Calu3 (cell line): ENCODE measurements around the gene CUL4B. TPM values are rescaled to one million over a fixed set of nuclear protein-coding genes. Genes with fewer than 3 reads are reported as not detected.

ENCODE experiments used
- total RNA-seq: library from RNA; stranded (reverse); gene quantifications from 2 replicates; pipeline ENCODE4 v1.2.3, GENCODE V29; 2022

CUL4B gene
- total RNA-seq, 1 experiment from 2014 or later = 35.2 TPM

Other genes starting within 250 kb of the CUL4B start
- not detected in 2 replicates for gene TMEM255A, start 249.5 kb downstream of the CUL4B start, total RNA-seq
- not detected in 2 replicates for gene ATP1B4, start 198.9 kb downstream of the CUL4B start, total RNA-seq
- 120 and 132 TPM in 2 replicates for gene LAMP2, start 91.7 kb downstream of the CUL4B start, total RNA-seq
- gene MCTS1, start 43.1 kb upstream of the CUL4B start, total RNA-seq = 64.7 and 67.7 TPM in 2 replicates
- gene C1GALT1C1, start 69.1 kb upstream of the CUL4B start, total RNA-seq = 25.0 and 26.8 TPM in 2 replicates